ENCODE results near the gene RBM26.

DNA sequence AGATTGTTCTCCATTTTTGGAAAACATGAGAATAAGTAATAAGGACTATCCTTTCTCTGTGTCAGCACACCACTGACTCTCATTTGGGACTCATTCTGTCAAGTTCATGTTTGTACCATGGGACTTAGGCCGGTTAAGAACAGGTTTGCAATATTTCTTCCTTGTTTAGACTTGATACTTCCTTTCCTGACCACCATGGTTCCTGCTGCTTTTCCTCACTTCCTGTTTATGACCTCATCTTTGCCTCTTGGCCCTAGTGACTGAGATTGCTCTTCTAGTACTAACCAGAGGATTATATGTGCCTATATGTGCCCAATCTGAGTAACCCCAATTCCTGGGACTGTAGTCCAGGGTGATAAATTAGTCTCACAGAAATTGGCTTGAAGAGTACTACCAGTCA lies 42.4 kb upstream of the RBM26 start:
- TF ChIP-seq, protein P1, sequence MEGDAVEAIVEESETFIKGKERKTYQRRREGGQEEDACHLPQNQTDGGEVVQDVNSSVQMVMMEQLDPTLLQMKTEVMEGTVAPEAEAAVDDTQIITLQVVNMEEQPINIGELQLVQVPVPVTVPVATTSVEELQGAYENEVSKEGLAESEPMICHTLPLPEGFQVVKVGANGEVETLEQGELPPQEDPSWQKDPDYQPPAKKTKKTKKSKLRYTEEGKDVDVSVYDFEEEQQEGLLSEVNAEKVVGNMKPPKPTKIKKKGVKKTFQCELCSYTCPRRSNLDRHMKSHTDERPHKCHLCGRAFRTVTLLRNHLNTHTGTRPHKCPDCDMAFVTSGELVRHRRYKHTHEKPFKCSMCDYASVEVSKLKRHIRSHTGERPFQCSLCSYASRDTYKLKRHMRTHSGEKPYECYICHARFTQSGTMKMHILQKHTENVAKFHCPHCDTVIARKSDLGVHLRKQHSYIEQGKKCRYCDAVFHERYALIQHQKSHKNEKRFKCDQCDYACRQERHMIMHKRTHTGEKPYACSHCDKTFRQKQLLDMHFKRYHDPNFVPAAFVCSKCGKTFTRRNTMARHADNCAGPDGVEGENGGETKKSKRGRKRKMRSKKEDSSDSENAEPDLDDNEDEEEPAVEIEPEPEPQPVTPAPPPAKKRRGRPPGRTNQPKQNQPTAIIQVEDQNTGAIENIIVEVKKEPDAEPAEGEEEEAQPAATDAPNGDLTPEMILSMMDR (IDR thresholded peaks at IDR 0.05), result no peak
- TF ChIP-seq POLR2A (IDR thresholded peaks at IDR 0.05), result no peak
- TF ChIP-seq POLR2AphosphoS5 (IDR thresholded peaks at IDR 0.05), result no peak
